GM06990 (cell line): ENCODE data around the gene CELSR1.
"Not testable (repeated sequence)": the region's sequence is repeated elsewhere in the genome, so short reads cannot be mapped to it uniquely, and the experiment has no call there.

Experiments
- DNase-seq: peaks from one replicate; pipeline ENCODE4 v3.0.0-alpha.2; 2011; ENCODE audit not compliant: insufficient read length; ENCODE audit errors: extremely low read depth
- H3K27me3 ChIP-seq: replicated peaks from 2 replicates; pipeline ENCODE4 v1.6.0; 2011; ENCODE audit warnings: low read length; ENCODE audit not compliant: control insufficient read depth, insufficient read depth
- H3K36me3 ChIP-seq: 2 replicates; pipeline ENCODE4 v1.5.1; 2011; ENCODE audit warnings: low read length; ENCODE audit not compliant: control insufficient read depth, insufficient read depth
- H3K4me3 ChIP-seq: replicated peaks from 2 replicates; pipeline ENCODE4 v1.5.1; 2011; ENCODE audit warnings: low read depth, mild to moderate bottlenecking, control low read depth, low read length
- CTCF ChIP-seq: IDR thresholded peaks from 2 replicates; pipeline ENCODE4 v1.5.1; 2011; ENCODE audit warnings: low read length, control low read depth, mild to moderate bottlenecking, inconsistent platforms; ENCODE audit not compliant: insufficient read depth, poor library complexity, severe bottlenecking

CELSR1 gene

GRCh38 chr22:46504584-46504983, 32.8 kb downstream of the CELSR1 start:
- no peak for TF ChIP-seq CTCF
- no peak overlapping the region for H3K4me3 ChIP-seq

GRCh38 chr22:46502440-46503175, 34.8 kb downstream of the CELSR1 start:
- Histone ChIP-seq H3K4me3 (no peak overlapping the region), H3K36me3 (no peaks in the 10 kb centered on the region), H3K27me3 (no peaks in the 10 kb centered on the region)
- TF ChIP-seq CTCF: no peak
- no peak for DNase-seq

More at GRCh38 chr22:46504584-46504983, 32.8 kb downstream of the CELSR1 start:
- Histone ChIP-seq H3K36me3 (no peaks in the 10 kb centered on the region), H3K27me3 (no peaks in the 10 kb centered on the region)
- DNase-seq: no peak

DNA sequence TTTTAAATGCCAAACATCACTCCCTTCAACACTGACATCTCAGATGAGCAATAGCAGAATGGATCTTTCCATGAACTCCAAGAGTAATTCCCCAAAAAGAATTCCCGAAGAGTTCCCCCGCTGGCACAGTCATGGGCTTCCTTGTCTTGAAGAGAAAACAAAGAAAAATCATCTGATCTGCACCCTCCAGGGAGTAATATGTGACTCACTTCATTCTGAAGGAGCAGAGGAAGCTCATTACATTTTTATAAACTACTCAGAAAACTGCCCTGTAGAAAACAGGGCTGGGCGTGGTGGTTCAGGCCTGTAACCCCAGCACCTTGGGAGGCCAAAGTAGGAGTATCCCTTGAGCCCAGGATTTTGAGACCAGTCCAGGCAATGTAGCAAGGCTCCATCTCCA, 35.7 kb downstream of the CELSR1 start:
- H3K4me3 ChIP-seq: no peak overlapping the region
- H3K27me3 ChIP-seq: no peaks in the 10 kb centered on the region
- no peak for TF ChIP-seq CTCF
- DNase-seq: no peak
- H3K36me3 ChIP-seq: no peaks in the 10 kb centered on the region

DNA sequence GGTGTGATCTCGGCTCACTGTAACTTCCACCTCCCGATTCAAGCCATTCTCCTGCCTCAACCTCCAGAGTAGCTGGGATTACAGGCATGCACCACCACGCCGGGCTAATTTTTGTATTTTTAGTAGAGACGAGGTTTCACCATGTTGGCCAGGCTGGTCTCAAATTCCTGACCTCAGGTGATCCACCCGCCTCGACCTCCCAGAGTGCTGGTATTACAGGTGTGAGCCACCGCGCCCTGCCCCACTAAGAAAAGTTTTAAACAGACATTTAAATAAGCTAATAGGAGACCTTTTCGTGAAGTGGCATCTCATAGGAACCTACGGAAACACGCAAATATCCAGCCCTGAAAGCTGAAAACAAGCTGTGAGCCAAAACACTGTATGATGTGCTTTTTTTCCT, 36.2 kb downstream of the CELSR1 start:
- H3K4me3 ChIP-seq, H3K27me3 ChIP-seq, H3K36me3 ChIP-seq, DNase-seq: not testable (repeated sequence)

DNA sequence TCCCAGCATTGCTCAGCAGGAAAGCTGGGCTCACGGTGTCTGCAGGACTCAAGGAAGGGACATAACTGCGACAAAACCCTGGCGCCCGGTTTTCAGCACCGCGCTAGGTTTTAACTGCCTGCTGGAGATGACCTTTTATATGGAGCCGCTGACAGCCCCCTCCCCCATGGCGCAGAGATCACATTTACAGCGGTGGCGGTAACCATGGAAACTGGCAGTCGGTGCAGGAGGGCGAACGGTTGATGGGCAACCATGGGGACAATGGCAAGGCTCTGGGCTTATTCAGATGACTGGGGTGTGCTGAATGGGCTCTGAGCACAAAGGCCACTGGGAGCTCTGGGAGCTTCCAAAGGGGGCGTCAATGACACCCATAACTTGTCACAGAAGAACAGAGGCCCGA, 37.2 kb downstream of the CELSR1 start:
- no peaks in the 10 kb centered on the region for H3K36me3 ChIP-seq
- H3K27me3 ChIP-seq: no peaks in the 10 kb centered on the region
- no peak overlapping the region for H3K4me3 ChIP-seq
- TF ChIP-seq CTCF: no peak
- DNase-seq: no peak

DNA sequence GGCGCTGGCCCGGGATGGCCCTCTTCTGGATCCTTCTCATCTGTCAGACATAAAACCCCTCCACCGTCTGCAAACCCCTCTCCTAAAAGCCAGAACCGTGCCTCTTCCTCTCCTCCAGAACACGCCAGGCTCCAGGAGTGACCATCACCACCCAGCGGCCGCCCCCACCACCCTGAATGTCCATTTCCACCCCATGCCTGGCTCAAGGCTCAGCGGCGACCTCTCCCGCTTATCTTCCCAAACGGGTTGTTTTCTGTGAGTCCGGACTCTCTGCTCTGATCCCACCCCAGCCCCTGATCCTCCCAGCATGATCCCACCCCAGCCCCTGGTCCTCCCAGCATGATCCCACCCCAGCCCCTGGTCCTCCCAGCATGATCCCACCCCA, 37.6 kb downstream of the CELSR1 start:
- DNase-seq: no peak
- Histone ChIP-seq H3K27me3 (no peaks in the 10 kb centered on the region), H3K4me3 (no peak overlapping the region), H3K36me3 (no peaks in the 10 kb centered on the region)
- no peak for TF ChIP-seq CTCF
